Measurements from ENCODE around the gene ALG8. TPM values are rescaled to one million over a fixed set of nuclear protein-coding genes. Genes with fewer than 3 reads are reported as not detected.

Gene ALG8
- total RNA-seq, 1 donor from 2014 or later = 32.6 TPM

DNA sequence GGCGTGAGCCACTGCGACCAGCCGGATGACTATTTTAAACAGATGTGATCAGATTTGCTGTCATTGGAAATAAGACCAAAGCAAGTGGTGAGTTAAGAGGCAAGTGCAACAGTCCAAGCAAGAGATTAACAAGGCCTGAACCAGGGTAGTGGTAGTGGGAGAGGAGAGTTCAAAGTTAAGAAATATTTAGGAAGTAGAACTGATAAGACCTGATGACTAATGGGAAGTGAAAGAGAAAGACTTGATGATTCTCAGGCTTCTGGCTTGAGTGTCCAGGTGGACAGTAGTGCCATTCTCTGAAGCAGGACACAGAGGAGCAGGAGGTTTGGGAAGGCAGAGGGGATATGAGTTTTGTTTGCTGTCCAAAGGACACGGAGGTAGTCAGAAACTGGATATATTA is 67.0 kb downstream of the ALG8 start:
- Histone ChIP-seq H3K27me3 (ENCODE audit: low read depth) (no peaks in the 10 kb centered on the region), H3K27ac (no peak overlapping the region), H3K4me1 (peaks cover 19% of the 10 kb centered on the region), H3K36me3 (peaks cover 54% of the 10 kb centered on the region), H3K9me3 (no peaks in the 10 kb centered on the region), H3K4me3 (no peak overlapping the region)
- ATAC-seq (no peak), DNase-seq (no peak)
- TF ChIP-seq, protein P1, sequence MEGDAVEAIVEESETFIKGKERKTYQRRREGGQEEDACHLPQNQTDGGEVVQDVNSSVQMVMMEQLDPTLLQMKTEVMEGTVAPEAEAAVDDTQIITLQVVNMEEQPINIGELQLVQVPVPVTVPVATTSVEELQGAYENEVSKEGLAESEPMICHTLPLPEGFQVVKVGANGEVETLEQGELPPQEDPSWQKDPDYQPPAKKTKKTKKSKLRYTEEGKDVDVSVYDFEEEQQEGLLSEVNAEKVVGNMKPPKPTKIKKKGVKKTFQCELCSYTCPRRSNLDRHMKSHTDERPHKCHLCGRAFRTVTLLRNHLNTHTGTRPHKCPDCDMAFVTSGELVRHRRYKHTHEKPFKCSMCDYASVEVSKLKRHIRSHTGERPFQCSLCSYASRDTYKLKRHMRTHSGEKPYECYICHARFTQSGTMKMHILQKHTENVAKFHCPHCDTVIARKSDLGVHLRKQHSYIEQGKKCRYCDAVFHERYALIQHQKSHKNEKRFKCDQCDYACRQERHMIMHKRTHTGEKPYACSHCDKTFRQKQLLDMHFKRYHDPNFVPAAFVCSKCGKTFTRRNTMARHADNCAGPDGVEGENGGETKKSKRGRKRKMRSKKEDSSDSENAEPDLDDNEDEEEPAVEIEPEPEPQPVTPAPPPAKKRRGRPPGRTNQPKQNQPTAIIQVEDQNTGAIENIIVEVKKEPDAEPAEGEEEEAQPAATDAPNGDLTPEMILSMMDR (IDR thresholded peaks at IDR 0.05) = no peak
- intact Hi-C loops (cut with DNase I) = no loop called here

GRCh38 chr11:78071717-78072116 is 67.7 kb downstream of the ALG8 start:
- TF ChIP-seq, protein P1 (IDR thresholded peaks at IDR 0.05) = no peak
- Histone ChIP-seq H3K27me3 (ENCODE audit: low read depth) (no peaks in the 10 kb centered on the region), H3K27ac (no peak overlapping the region), H3K9me3 (no peaks in the 10 kb centered on the region), H3K4me1 (peaks cover 11% of the 10 kb centered on the region), H3K36me3 (peaks cover 57% of the 10 kb centered on the region), H3K4me3 (no peak overlapping the region)
- no peak for DNase-seq
- no peak for ATAC-seq
- intact Hi-C loops (cut with DNase I) = no loop called here

- DNase-seq (no peak), ATAC-seq (no peak)
- TF ChIP-seq, protein P1 (IDR thresholded peaks at IDR 0.05) = no peak
- H3K36me3 ChIP-seq = peaks cover 57% of the 10 kb centered on the region
- no peak overlapping the region for H3K27ac ChIP-seq
- intact Hi-C loops (cut with DNase I) = no loop called here
- no peak overlapping the region for H3K4me3 ChIP-seq
- no peaks in the 10 kb centered on the region for H3K9me3 ChIP-seq
- peaks cover 4% of the 10 kb centered on the region for H3K4me1 ChIP-seq
- no peaks in the 10 kb centered on the region for H3K27me3 ChIP-seq (ENCODE audit: low read depth)
These were observed 68.8 kb downstream of the ALG8 start for GRCh38 chr11:78070621-78071020.

GRCh38 chr11:78069465-78069864 is 70.0 kb downstream of the ALG8 start:
- Histone ChIP-seq H3K27ac (no peak overlapping the region), H3K36me3 (peaks cover 57% of the 10 kb centered on the region), H3K9me3 (no peaks in the 10 kb centered on the region), H3K4me3 (no peak overlapping the region), H3K4me1 (no peaks in the 10 kb centered on the region), H3K27me3 (ENCODE audit: low read depth) (no peaks in the 10 kb centered on the region)
- intact Hi-C loops (cut with DNase I) = no loop called here
- ATAC-seq = no peak
- TF ChIP-seq, protein P1 (IDR thresholded peaks at IDR 0.05) = no peak
- no peak for DNase-seq

DNA sequence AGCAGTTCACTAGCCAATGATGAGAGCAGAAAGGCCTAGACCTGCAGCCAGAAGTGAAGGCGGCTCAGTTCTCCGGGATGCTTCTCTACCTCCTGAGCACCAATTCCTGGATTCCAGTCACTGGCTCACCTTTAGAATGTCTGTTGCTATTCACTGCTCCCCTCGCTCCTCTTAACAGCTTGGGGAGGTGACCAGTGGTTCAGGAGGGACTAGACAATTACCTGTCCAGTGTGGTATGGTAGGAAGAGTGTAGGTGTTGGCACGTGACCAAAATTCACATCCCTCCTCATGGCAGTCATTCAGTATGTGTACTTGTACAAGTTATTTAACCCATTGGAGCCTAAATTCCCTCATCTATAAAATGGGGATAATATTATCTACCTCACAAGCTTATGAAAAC is 71.7 kb downstream of the ALG8 start:
- no peak for DNase-seq
- no peak overlapping the region for H3K27ac ChIP-seq
- no peak overlapping the region for H3K4me3 ChIP-seq
- no peaks in the 10 kb centered on the region for H3K9me3 ChIP-seq
- no peaks in the 10 kb centered on the region for H3K27me3 ChIP-seq (ENCODE audit: low read depth)
- no peak for ATAC-seq
- peaks cover 55% of the 10 kb centered on the region for H3K36me3 ChIP-seq
- no peaks in the 10 kb centered on the region for H3K4me1 ChIP-seq
- intact Hi-C loops (cut with DNase I) = no loop called here
- TF ChIP-seq, protein P1 (IDR thresholded peaks at IDR 0.05) = no peak

- DNase-seq (no peak), ATAC-seq (no peak)
- no peaks in the 10 kb centered on the region for H3K27me3 ChIP-seq (ENCODE audit: low read depth)
- H3K4me1 ChIP-seq = no peaks in the 10 kb centered on the region
- H3K9me3 ChIP-seq = no peaks in the 10 kb centered on the region
- intact Hi-C loops (cut with DNase I) = no loop called here
- no peak overlapping the region for H3K4me3 ChIP-seq
- peaks cover 43% of the 10 kb centered on the region for H3K36me3 ChIP-seq
- TF ChIP-seq, protein P1 (IDR thresholded peaks at IDR 0.05) = no peak
- no peak overlapping the region for H3K27ac ChIP-seq
These were observed 73.0 kb downstream of the ALG8 start for GRCh38 chr11:78066471-78066870.

Data from lower lobe of right lung (tissue), 2 donors.